Esophagus muscularis mucosa (tissue), 4 donors: ENCODE results near the gene UGT1A7. TPM values are rescaled to one million over a fixed set of nuclear protein-coding genes. Genes with fewer than 3 reads are reported as not detected.

ENCODE experiments used
- DNase-seq: peaks from one replicate; pipeline ENCODE4 v3.0.0-alpha.2; 2017; ENCODE audit errors: extremely low spot score
- H3K27ac ChIP-seq, 4 donors: fragments of 200-600 bp; sonication (generic); replicated peaks in 1 of 4; 1 replicate in 3 of 4; 2 replicates in 1 of 4; pipeline ENCODE4 v1.5.1; 2016 to 2019; ENCODE audit warnings: mild to moderate bottlenecking in 1 of 4
- H3K27me3 ChIP-seq, 4 donors: fragments of 200-600 bp; sonication (generic); one replicate each; pipeline versions ENCODE4 v1.5.1 to v1.6.0; 2016 to 2019
- H3K36me3 ChIP-seq, 4 donors: fragments of 200-600 bp; sonication (generic); one replicate each; pipeline ENCODE4 v1.5.1; 2016 to 2019
- H3K4me1 ChIP-seq, 4 donors: fragments of 200-600 bp; sonication (generic); one replicate each; pipeline ENCODE4 v1.5.1; 2016 to 2019
- H3K4me3 ChIP-seq, 4 donors: fragments of 200-600 bp; sonication (generic); 1 replicate in 2 of 4; 2 replicates in 2 of 4; pipeline ENCODE4 v1.5.1; 2016 to 2019; ENCODE audit warnings: mild to moderate bottlenecking in 4 of 4, moderate library complexity in 1 of 4
- H3K9me3 ChIP-seq, 4 donors: fragments of 200-600 bp; sonication (generic); 1 replicate in 3 of 4; 2 replicates in 1 of 4; pipeline ENCODE4 v1.5.1; 2016 to 2019
- EP300 ChIP-seq: sonication (generic); formaldehyde crosslinking; IDR thresholded peaks from one replicate; pipeline ENCODE4 v1.6.1; 2017; ENCODE audit warnings: antibody characterized with exemption
- POLR2A ChIP-seq: fragments of 450-650 bp; IDR thresholded peaks from one replicate; pipeline ENCODE4 v1.6.1; 2017; ENCODE audit warnings: antibody characterized with exemption, moderate library complexity, mild to moderate bottlenecking, low read depth
- POLR2AphosphoS5 ChIP-seq, 2 donors: sonication (generic); formaldehyde crosslinking; IDR thresholded peaks; one replicate each; pipeline ENCODE4 v1.6.1; 2017; ENCODE audit warnings: antibody characterized with exemption in 2 of 2
- WGBS: methylation state at CpG from one replicate; pipeline ENCODE4 v1.1.5; 2018; 5-methylcytosine and 5-hydroxymethylcytosine counted together
- intact Hi-C: fragments of 100-400 bp; cut with DNase I; formaldehyde crosslinking; loops from one replicate; pipeline ENCODE4 v1.15.1; 2023
- total RNA-seq, 4 donors: library from RNA; depleted of rRNA; stranded (reverse); fragments of >200 nt; gene quantifications; one replicate each; pipeline versions ENCODE4 v1.1.0 to v1.2.1, GENCODE V29; 2016
- TF ChIP-seq, protein P1 (sequence below), 3 experiments: fragments of 200-600 bp in 2 of 3; fragments of 450-650 bp in 1 of 3; sonication (generic) in 2 of 3; IDR thresholded peaks; one replicate each; pipeline ENCODE4 v1.5.1; 2017 to 2019; ENCODE audit warnings: antibody characterized with exemption in 3 of 3, mild to moderate bottlenecking in 2 of 3, moderate library complexity in 1 of 3

Gene UGT1A7
- total RNA-seq, 4 donors from 2014 or later, result 0.42 TPM; not detected in 3

DNA sequence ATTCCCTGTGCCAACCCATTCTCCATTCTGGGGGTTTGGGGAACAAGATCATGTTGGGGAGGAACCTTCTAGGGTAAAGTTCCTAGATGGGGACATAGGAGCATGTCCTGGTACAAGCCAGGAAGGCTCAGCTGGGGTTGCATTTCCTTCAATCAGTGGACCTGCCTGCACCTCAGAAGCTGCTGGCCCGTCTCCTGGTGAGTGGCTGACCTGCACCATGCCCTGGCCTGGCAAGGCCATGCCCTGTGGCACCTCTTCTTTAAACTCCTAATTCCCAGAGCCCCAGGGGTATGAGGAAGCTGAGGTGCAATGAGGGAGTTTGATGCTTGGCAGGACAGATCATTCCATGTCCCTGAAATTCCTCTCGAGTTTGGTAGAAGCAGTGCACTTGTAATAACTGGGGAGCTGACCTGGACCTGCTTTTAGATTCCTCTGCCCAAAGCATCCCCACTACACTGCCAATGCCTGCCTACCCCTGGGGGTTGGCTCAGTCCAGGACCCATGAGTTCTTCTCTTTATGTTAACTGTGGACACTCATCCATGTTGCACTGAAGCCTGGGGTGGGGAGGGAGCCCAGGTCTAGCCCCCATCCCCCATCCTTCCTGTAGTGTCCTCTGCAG is 121.7 kb downstream of the UGT1A7 start:
- TF ChIP-seq EP300, result no peak
- TF ChIP-seq POLR2AphosphoS5 (IDR thresholded peaks at IDR 0.05), result no peak
- no peak for TF ChIP-seq POLR2A
- TF ChIP-seq, protein P1, sequence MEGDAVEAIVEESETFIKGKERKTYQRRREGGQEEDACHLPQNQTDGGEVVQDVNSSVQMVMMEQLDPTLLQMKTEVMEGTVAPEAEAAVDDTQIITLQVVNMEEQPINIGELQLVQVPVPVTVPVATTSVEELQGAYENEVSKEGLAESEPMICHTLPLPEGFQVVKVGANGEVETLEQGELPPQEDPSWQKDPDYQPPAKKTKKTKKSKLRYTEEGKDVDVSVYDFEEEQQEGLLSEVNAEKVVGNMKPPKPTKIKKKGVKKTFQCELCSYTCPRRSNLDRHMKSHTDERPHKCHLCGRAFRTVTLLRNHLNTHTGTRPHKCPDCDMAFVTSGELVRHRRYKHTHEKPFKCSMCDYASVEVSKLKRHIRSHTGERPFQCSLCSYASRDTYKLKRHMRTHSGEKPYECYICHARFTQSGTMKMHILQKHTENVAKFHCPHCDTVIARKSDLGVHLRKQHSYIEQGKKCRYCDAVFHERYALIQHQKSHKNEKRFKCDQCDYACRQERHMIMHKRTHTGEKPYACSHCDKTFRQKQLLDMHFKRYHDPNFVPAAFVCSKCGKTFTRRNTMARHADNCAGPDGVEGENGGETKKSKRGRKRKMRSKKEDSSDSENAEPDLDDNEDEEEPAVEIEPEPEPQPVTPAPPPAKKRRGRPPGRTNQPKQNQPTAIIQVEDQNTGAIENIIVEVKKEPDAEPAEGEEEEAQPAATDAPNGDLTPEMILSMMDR (IDR thresholded peaks at IDR 0.05), result no peak
- no peaks in the 10 kb centered on the region for H3K36me3 ChIP-seq
- intact Hi-C loops, result no loop called here
- no peak overlapping the region for H3K27ac ChIP-seq
- no peaks in the 10 kb centered on the region for H3K9me3 ChIP-seq
- DNase-seq, result no peak
- H3K4me3 ChIP-seq, result no peak overlapping the region
- 89% methylated on average over 2 of the region's 2 CpGs for WGBS
- H3K4me1 ChIP-seq, result no peaks in the 10 kb centered on the region
- H3K27me3 ChIP-seq, result peaks cover 0 to 12% (median 0%) of the 10 kb centered on the region in 4 donors

DNA sequence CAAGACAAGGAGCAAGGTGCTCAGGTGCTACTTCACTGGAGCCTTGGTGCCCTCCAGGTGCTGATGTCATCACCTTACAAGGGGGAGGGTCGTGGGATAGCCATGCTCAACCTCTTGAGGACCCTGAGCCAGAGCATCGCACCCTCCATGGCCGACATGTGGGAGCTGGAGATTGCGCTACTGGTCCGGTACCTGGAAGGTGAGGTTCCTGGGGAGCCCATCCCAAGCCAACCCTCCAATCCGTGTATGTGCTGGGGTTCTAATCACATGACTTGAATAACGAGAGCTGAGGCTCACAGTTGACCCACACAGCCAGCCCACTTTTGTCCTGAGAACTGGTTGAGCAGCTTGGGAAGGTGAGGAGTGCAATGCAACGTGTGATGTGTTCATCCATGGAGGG is 122.3 kb downstream of the UGT1A7 start:
- Histone ChIP-seq H3K36me3 (no peaks in the 10 kb centered on the region), H3K9me3 (no peaks in the 10 kb centered on the region), H3K4me1 (no peaks in the 10 kb centered on the region), H3K27ac (no peak overlapping the region), H3K27me3 (peaks cover 0 to 16% (median 0%) of the 10 kb centered on the region in 4 donors), H3K4me3 (no peak overlapping the region)
- DNase-seq, result peak; percentile 90
- 46% methylated on average over 4 of the region's 8 CpGs for WGBS
- intact Hi-C loops, result no loop called here
- TF ChIP-seq, protein P1 (IDR thresholded peaks at IDR 0.05), result no peak
- no peak for TF ChIP-seq EP300
- TF ChIP-seq POLR2AphosphoS5 (IDR thresholded peaks at IDR 0.05), result no peak
- no peak for TF ChIP-seq POLR2A

DNA sequence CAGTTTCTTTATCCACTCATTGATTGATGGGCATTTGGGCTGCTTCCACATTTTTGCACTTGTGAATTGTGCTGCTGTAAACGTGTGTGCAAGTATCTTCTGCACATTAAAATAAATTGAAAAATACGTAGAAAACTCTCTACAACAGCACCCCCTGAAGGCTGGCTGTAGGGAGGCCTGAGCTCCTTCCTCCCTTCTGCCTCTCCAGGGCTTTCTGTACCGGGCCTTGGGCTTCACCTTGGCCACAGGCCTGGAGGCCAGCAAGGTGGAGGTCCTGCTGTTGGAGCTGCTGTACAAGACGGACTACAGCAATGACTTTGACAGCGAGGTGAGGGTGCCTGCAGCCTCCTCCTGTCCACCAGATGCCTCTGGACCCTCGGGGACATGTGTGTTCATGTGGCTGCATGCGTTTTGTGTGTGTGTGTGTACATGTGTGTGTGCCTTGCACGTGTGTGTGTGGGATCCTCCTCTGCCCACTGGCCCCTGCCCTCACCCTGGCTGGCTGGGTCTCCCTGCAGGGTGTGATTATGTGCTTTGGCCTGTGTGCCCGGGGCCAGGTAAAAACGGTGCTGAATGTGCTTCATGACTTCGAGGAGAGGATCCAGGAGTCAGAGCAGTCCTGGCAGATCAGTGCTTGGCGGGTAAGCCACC is 125.6 kb downstream of the UGT1A7 start:
- H3K36me3 ChIP-seq, result no peaks in the 10 kb centered on the region
- H3K27me3 ChIP-seq, result peaks cover 0 to 16% (median 0%) of the 10 kb centered on the region in 4 donors
- intact Hi-C loops, result no loop called here
- no peak overlapping the region for H3K27ac ChIP-seq
- H3K9me3 ChIP-seq, result no peaks in the 10 kb centered on the region
- no peak for DNase-seq
- TF ChIP-seq POLR2AphosphoS5 (IDR thresholded peaks at IDR 0.05) (no peak), EP300 (no peak), POLR2A (no peak)
- TF ChIP-seq, protein P1 (IDR thresholded peaks at IDR 0.05), result no peak
- no peaks in the 10 kb centered on the region for H3K4me1 ChIP-seq
- H3K4me3 ChIP-seq, result no peak overlapping the region
- WGBS, result 68% methylated on average over 8 of the region's 12 CpGs

DNA sequence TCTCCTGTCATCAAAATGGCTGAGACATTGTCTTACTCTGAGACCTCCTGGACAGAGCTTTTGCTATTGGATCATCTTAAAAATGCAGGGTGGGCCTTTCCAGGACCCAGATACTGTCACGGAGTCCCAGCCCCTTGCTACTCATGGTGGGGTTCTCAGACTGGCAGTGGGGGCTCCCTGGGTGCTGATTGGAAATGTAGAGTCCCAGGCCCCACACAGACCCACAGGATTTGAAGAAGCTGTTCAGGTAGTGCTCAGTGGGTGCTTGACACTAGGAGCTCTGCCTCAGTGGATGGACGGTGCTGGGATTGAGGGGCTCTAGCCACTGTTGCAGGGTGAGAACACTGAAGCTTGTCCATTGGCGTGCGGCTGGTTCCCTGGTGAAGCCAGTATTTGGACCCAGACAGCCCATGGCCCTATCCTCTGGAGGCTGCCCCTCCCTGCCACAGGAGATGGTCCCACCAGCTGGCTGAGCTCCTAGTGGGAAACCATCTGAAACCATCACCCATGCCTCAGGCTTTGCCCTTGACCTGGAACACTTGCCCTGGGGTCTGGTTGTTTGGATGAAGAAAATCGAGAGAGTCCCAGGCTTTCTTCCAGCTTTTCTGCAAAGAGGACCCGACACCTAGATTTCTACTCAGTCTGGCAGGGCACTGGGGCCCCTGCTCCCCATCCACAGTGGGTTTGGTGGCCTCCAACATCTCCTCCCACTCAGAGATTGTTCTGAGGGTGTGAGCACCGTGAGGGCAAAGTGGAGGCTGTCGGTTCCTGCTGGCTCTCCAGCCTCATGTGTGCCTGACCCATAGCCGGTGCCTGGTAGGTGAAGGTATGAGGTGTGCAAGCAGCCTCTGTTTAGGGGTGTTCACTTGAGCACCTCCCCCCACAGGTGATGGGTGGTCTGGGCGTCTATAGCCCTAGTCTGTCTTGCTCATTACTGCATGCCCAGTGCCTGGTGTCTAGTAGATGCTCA is 126.5 kb downstream of the UGT1A7 start:
- H3K27me3 ChIP-seq, result peaks cover 0 to 16% (median 0%) of the 10 kb centered on the region in 4 donors
- H3K4me1 ChIP-seq, result no peaks in the 10 kb centered on the region
- no peak overlapping the region for H3K27ac ChIP-seq
- TF ChIP-seq, protein P1 (IDR thresholded peaks at IDR 0.05), result no peak
- TF ChIP-seq POLR2A (no peak), POLR2AphosphoS5 (IDR thresholded peaks at IDR 0.05) (no peak), EP300 (no peak)
- H3K4me3 ChIP-seq, result no peak overlapping the region
- DNase-seq, result no peak
- no peaks in the 10 kb centered on the region for H3K9me3 ChIP-seq
- no peaks in the 10 kb centered on the region for H3K36me3 ChIP-seq
- intact Hi-C loops, result no loop called here
- WGBS, result 62% methylated on average over 4 of the region's 10 CpGs
